ENCODE data around the gene FN3K. TPM values are rescaled to one million over a fixed set of nuclear protein-coding genes. Genes with fewer than 3 reads are reported as not detected.

Gene FN3K
- total and polyA plus RNA-seq, 2 of the 13 experiments (the other 11 are each of a cell fraction or from before 2014, with no cell fraction given) = 3.5 to 12.2 TPM

GRCh38 chr17:82734987-82735866, at the start of gene FN3K (continued):
- no peak for TF ChIP-seq AHDC1 (CRISPR knock-in tag; IDR thresholded peaks at IDR 0.05; ENCODE audit: borderline replicate concordance)
- no peak; the same call in 1 of the 2 replicates for TF ChIP-seq ZNF350 (CRISPR knock-in tag; IDR thresholded peaks at IDR 0.05; ENCODE audit: borderline replicate concordance, low read depth)
- TF ChIP-seq ZNF282 (IDR thresholded peaks at IDR 0.05; ENCODE audit: partially characterized antibody) = no peak
- TF ChIP-seq ZNF660 (CRISPR knock-in tag; IDR thresholded peaks at IDR 0.05; ENCODE audit: borderline replicate concordance, low read depth) = no peak
- peak; percentile 48; the same call in 1 of the 2 replicates for TF ChIP-seq PRMT3 (CRISPR knock-in tag; IDR thresholded peaks at IDR 0.05; ENCODE audit: borderline replicate concordance, low read depth)
- TF ChIP-seq CC2D1A (CRISPR knock-in tag; IDR thresholded peaks at IDR 0.05) = no peak
- TF ChIP-seq ZNF501 (CRISPR knock-in tag; IDR thresholded peaks at IDR 0.05) = peak; percentile 30; the same call in 1 of the 2 replicates
- TF ChIP-seq KLF16 (CRISPR knock-in tag; IDR thresholded peaks at IDR 0.05) = peak in 1 of 2 experiments; percentile 88; a peak in 2 of 4 replicates
- TF ChIP-seq, protein P1, sequence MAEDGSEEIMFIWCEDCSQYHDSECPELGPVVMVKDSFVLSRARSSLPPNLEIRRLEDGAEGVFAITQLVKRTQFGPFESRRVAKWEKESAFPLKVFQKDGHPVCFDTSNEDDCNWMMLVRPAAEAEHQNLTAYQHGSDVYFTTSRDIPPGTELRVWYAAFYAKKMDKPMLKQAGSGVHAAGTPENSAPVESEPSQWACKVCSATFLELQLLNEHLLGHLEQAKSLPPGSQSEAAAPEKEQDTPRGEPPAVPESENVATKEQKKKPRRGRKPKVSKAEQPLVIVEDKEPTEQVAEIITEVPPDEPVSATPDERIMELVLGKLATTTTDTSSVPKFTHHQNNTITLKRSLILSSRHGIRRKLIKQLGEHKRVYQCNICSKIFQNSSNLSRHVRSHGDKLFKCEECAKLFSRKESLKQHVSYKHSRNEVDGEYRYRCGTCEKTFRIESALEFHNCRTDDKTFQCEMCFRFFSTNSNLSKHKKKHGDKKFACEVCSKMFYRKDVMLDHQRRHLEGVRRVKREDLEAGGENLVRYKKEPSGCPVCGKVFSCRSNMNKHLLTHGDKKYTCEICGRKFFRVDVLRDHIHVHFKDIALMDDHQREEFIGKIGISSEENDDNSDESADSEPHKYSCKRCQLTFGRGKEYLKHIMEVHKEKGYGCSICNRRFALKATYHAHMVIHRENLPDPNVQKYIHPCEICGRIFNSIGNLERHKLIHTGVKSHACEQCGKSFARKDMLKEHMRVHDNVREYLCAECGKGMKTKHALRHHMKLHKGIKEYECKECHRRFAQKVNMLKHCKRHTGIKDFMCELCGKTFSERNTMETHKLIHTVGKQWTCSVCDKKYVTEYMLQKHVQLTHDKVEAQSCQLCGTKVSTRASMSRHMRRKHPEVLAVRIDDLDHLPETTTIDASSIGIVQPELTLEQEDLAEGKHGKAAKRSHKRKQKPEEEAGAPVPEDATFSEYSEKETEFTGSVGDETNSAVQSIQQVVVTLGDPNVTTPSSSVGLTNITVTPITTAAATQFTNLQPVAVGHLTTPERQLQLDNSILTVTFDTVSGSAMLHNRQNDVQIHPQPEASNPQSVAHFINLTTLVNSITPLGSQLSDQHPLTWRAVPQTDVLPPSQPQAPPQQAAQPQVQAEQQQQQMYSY (CRISPR knock-in tag; IDR thresholded peaks at IDR 0.05) = no peak
- peak; percentile 12; the same call in 1 of the 2 replicates for TF ChIP-seq ZBTB42 (CRISPR knock-in tag; IDR thresholded peaks at IDR 0.05)
- no peak for TF ChIP-seq BHLHE40 (IDR thresholded peaks at IDR 0.05; ENCODE audit: low read length)
- no peak for TF ChIP-seq SRSF9 (IDR thresholded peaks at IDR 0.05; ENCODE audit: borderline replicate concordance, insufficient read depth, low read depth, low read length, poor library complexity, severe bottlenecking)
- no peak for TF ChIP-seq ZNF781 (CRISPR knock-in tag; IDR thresholded peaks at IDR 0.05; ENCODE audit: borderline replicate concordance, not compliant biosample characterization)
- no peak for TF ChIP-seq SIX1 (CRISPR knock-in tag; IDR thresholded peaks at IDR 0.05; ENCODE audit: borderline replicate concordance)
- TF ChIP-seq, protein P2, sequence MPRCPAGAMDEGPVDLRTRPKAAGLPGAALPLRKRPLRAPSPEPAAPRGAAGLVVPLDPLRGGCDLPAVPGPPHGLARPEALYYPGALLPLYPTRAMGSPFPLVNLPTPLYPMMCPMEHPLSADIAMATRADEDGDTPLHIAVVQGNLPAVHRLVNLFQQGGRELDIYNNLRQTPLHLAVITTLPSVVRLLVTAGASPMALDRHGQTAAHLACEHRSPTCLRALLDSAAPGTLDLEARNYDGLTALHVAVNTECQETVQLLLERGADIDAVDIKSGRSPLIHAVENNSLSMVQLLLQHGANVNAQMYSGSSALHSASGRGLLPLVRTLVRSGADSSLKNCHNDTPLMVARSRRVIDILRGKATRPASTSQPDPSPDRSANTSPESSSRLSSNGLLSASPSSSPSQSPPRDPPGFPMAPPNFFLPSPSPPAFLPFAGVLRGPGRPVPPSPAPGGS (CRISPR knock-in tag; IDR thresholded peaks at IDR 0.05) = peak; percentile 86; the same call in 1 of the 2 replicates
- peak; percentile 36; the same call in 1 of the 2 replicates for TF ChIP-seq MXD4 (CRISPR knock-in tag; IDR thresholded peaks at IDR 0.05)
- no peak; the same call in 1 of the 2 replicates for TF ChIP-seq ZFP90 (CRISPR knock-in tag; IDR thresholded peaks at IDR 0.05; ENCODE audit: borderline replicate concordance)
